Duodenal mucosa (tissue), 2 donors: ENCODE results near the gene SHH.

ENCODE experiments used
- H3K27ac ChIP-seq: one replicate; pipeline ENCODE4 v1.7.0; 2013; ENCODE audit warnings: low read depth, low read length
- H3K27me3 ChIP-seq, 2 donors: one replicate each; pipeline ENCODE4 v1.7.0; 2013; ENCODE audit warnings: low read length in 2 of 2, control low read depth in 1 of 2; ENCODE audit not compliant: insufficient read depth in 2 of 2, control insufficient read depth in 1 of 2
- H3K36me3 ChIP-seq, 2 donors: one replicate each; pipeline ENCODE4 v1.7.0; 2013; ENCODE audit warnings: low read length in 2 of 2, control low read depth in 1 of 2; ENCODE audit not compliant: insufficient read depth in 2 of 2, control insufficient read depth in 1 of 2
- H3K4me1 ChIP-seq, 2 donors: one replicate each; pipeline ENCODE4 v1.7.0; 2013; ENCODE audit warnings: low read length in 2 of 2, control low read depth in 1 of 2; ENCODE audit not compliant: insufficient read depth in 2 of 2, control insufficient read depth in 1 of 2
- H3K4me3 ChIP-seq, 2 donors: one replicate each; pipeline ENCODE4 v1.7.0; 2013; ENCODE audit warnings: low read length in 2 of 2, low read depth in 1 of 2
- H3K9ac ChIP-seq, 2 donors: one replicate each; pipeline ENCODE4 v1.7.0; 2013; ENCODE audit warnings: low read length in 2 of 2, low read depth in 1 of 2
- H3K9me3 ChIP-seq, 2 donors: one replicate each; pipeline ENCODE4 v1.7.0; 2013; ENCODE audit warnings: low read length in 2 of 2, control low read depth in 1 of 2; ENCODE audit not compliant: control insufficient read depth in 1 of 2

SHH gene

DNA sequence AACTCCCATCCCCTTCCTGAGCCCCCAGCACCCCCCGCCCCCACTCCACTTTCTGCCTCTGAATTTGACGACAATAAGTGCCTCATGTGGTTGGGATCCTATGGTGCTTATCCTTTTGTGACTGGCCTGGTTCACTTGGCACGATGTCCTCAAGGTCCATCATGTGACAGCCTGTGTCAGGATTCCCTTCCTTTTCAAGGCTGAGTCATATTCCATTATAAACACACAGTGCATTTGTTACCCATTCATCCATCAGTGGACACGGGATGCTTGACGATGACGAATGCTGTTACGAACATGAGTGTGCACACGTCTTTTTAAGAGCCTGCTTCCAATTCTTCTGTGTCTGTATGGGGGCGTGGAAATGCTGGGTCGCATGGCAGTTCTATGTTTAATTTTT lies 26.7 kb downstream of the SHH start:
- H3K27ac ChIP-seq, result no peak overlapping the region
- H3K4me3 ChIP-seq, result no peak overlapping the region
- no peaks in the 10 kb centered on the region for H3K4me1 ChIP-seq
- peaks cover 3 to 8% of the 10 kb centered on the region in 2 donors for H3K27me3 ChIP-seq
- H3K9ac ChIP-seq, result no peak overlapping the region
- peaks cover 7 to 25% of the 10 kb centered on the region in 2 donors for H3K36me3 ChIP-seq
- H3K9me3 ChIP-seq, result no peaks in the 10 kb centered on the region

- H3K27me3 ChIP-seq, result peaks cover 3 to 5% of the 10 kb centered on the region in 2 donors
- H3K9ac ChIP-seq, result no peak overlapping the region
- H3K9me3 ChIP-seq, result no peaks in the 10 kb centered on the region
- H3K27ac ChIP-seq, result no peak overlapping the region
- no peaks in the 10 kb centered on the region for H3K4me1 ChIP-seq
- H3K4me3 ChIP-seq, result no peak overlapping the region
- peaks cover 11 to 44% of the 10 kb centered on the region in 2 donors for H3K36me3 ChIP-seq
Measured at GRCh38 chr7:155782466-155782865, 29.8 kb downstream of the SHH start.

DNA sequence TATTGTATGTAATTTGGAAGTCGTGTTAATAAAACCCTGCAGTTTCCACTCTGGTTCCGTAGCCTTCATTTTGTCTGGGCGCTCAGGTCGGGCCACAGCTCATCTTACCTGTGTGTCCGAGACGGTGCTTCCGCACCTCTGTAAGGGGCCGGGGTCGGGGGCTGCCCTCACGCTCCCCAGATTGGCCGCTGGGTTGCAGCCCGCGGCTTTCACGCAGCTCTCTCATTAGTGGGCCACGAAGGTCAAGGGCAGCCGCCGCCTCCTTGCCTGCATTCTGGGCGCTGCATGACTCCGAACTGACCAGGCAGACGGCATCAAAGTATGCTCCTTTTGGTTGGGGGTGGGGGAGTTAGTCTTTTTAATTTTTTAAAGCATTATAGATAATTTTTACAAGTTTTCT lies 30.8 kb downstream of the SHH start:
- Histone ChIP-seq H3K4me3 (no peak overlapping the region), H3K9ac (no peak overlapping the region), H3K27ac (no peak overlapping the region), H3K36me3 (peaks cover 15 to 53% of the 10 kb centered on the region in 2 donors), H3K4me1 (no peaks in the 10 kb centered on the region), H3K27me3 (no peaks in the 10 kb centered on the region), H3K9me3 (no peaks in the 10 kb centered on the region)

DNA sequence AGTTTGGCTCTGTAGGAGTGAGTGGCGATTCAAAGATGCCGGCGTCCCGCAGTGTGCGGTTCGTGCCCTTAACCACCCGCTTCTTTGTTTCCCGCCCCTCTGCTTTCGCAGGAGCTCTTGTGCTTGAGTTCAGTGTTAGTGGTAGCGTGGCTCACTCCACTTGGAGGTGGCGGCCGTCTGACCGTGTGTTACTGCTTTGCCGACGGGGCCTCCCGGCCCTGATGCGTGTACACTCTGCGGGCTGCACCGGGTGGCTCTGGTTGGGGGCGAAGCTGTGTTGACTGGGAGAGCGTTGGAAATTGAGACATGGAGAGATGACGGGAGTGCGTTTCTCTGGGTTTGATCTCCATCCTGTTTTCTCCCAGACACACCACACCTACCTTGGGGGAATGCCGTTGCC lies 31.4 kb downstream of the SHH start:
- Histone ChIP-seq H3K4me1 (no peaks in the 10 kb centered on the region), H3K4me3 (no peak overlapping the region), H3K27ac (no peak overlapping the region), H3K9me3 (no peaks in the 10 kb centered on the region), H3K27me3 (no peaks in the 10 kb centered on the region), H3K36me3 (peaks cover 20 to 59% of the 10 kb centered on the region in 2 donors), H3K9ac (no peak overlapping the region)

- Histone ChIP-seq H3K4me1 (no peaks in the 10 kb centered on the region), H3K4me3 (no peak overlapping the region), H3K36me3 (peaks cover 35 to 75% of the 10 kb centered on the region in 2 donors), H3K9ac (no peak overlapping the region), H3K9me3 (no peaks in the 10 kb centered on the region), H3K27me3 (no peaks in the 10 kb centered on the region), H3K27ac (no peak overlapping the region)
Measured at GRCh38 chr7:155778349-155778748, 33.9 kb downstream of the SHH start.

DNA sequence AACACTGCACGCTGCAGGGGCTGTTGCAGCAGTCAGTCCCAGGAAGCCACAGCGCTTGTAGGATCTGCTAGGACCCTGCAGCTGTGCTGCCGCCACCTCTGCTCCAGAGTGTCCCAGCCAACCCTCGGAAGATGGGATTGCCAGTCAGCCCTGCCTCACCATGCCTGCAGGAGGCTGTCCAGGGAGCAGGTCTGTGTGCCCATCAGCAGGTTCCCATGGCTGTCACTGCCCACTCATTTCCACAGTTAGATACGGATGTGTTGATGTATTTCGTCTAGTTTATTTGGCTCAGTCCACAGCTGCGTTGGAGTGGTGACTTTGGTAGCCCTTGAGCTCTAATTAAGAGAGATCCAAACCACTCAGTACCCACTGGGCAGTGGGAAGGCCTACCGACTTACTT lies 35.7 kb downstream of the SHH start:
- no peaks in the 10 kb centered on the region for H3K9me3 ChIP-seq
- H3K36me3 ChIP-seq, result peaks cover 31 to 82% of the 10 kb centered on the region in 2 donors

DNA sequence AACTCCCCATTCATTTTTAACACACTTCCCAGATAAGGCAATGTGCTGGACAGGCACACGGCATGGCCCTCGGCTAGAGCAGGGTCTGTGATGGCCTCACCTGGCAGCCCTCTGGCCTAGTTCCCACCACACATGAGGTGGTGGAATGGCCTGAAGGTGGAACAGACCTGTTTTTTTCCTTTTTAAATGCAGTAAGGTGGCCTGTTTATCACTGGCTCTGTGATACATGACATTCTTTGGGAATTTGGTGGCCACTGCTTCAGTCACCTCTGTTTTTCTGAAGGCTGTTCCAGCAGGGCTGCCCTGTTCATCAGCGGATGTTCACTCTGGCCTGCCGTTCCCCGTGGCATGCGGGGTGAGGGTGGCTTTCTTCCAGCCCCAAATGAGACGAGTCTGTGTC lies 36.6 kb downstream of the SHH start:
- Histone ChIP-seq H3K9me3 (no peaks in the 10 kb centered on the region), H3K9ac (no peak overlapping the region), H3K27ac (no peak overlapping the region), H3K4me3 (no peak overlapping the region), H3K4me1 (no peaks in the 10 kb centered on the region), H3K27me3 (no peaks in the 10 kb centered on the region), H3K36me3 (peaks cover 28 to 81% of the 10 kb centered on the region in 2 donors)

More for the DNA sequence above, 35.7 kb downstream of the SHH start:
- H3K4me1 ChIP-seq, result no peaks in the 10 kb centered on the region
- H3K9ac ChIP-seq, result no peak overlapping the region
- H3K4me3 ChIP-seq, result no peak overlapping the region
- no peaks in the 10 kb centered on the region for H3K27me3 ChIP-seq
- no peak overlapping the region for H3K27ac ChIP-seq

- H3K36me3 ChIP-seq, result peaks cover 25 to 81% of the 10 kb centered on the region in 2 donors
Measured at GRCh38 chr7:155774947-155775346, 37.3 kb downstream of the SHH start.

DNA sequence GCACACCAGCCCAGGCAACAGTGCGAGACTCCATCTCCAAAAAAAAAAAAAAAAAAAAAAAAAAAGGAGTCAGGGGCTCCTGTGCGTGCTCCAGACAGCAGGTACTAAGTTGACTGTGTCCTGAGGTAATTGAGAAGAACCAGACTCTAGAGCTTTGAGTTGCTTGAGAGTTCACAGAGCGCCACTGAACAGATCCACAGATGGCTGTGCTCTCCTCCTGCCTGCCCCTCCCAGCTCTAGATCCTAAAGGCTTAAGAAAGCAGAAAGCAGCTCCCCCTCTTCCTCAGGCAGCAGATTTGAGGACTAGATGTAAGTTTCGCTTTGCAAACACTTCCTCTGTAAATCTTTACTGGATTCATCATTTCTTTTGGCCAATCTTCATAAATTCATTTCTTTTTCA lies 38.7 kb downstream of the SHH start:
- Histone ChIP-seq H3K9ac (no peak overlapping the region), H3K27ac (no peak overlapping the region), H3K4me1 (no peaks in the 10 kb centered on the region), H3K27me3 (no peaks in the 10 kb centered on the region), H3K9me3 (no peaks in the 10 kb centered on the region), H3K4me3 (no peak overlapping the region), H3K36me3 (peaks cover 35 to 88% of the 10 kb centered on the region in 2 donors)

More at GRCh38 chr7:155774947-155775346, 37.3 kb downstream of the SHH start:
- Histone ChIP-seq H3K9me3 (no peaks in the 10 kb centered on the region), H3K9ac (no peak overlapping the region), H3K27me3 (no peaks in the 10 kb centered on the region), H3K4me1 (no peaks in the 10 kb centered on the region), H3K4me3 (no peak overlapping the region), H3K27ac (no peak overlapping the region)

DNA sequence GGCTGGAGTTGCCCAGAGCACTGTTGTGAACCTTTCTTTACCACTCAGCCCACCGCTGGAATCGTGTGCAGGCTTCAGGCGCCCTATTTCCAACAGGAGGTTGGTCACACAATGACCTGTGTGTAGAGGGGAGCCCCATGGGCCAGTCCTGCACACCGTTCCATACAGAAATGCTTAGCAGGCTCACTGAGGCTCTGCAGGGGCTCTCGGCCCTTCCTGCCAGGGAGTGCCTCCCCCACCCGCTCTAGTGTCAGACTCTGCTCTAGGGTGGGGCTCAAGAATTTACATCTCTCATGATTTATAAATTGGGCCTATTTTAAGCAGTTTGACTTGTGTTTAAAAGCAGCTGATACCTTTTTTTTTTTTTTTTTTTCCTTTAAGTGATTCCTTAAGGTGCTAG lies 42.0 kb downstream of the SHH start:
- H3K27ac ChIP-seq, result no peak overlapping the region
- no peaks in the 10 kb centered on the region for H3K9me3 ChIP-seq
- no peak overlapping the region for H3K4me3 ChIP-seq
- no peak overlapping the region for H3K9ac ChIP-seq
- H3K27me3 ChIP-seq, result no peaks in the 10 kb centered on the region
- H3K36me3 ChIP-seq, result peaks cover 39 to 87% of the 10 kb centered on the region in 2 donors
- H3K4me1 ChIP-seq, result no peaks in the 10 kb centered on the region

DNA sequence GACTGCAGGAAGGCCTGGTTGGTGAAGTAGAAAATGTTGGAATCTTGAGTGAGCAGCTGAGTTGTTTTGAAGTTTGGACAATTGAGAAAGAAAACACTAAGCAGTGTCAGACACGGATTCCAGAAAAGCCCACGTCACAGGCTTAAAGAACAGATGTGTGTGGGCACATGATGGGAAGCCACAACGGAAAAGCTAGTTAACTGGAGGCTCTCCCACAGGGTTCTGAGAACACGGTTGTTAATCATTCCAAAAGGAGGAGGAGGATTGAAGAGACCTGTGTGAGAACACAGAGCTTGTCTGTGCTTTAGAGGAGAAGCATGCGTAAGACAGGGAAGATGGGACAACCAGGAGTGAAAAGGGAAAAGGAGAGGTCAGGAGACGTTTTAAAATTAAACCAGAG lies 42.6 kb downstream of the SHH start:
- H3K36me3 ChIP-seq, result peaks cover 39 to 87% of the 10 kb centered on the region in 2 donors
- no peak overlapping the region for H3K4me3 ChIP-seq
- no peaks in the 10 kb centered on the region for H3K4me1 ChIP-seq
- H3K9ac ChIP-seq, result no peak overlapping the region
- no peaks in the 10 kb centered on the region for H3K9me3 ChIP-seq
- no peak overlapping the region for H3K27ac ChIP-seq
- H3K27me3 ChIP-seq, result no peaks in the 10 kb centered on the region
